ENCODE data around the gene HOGA1.

The HOGA1 gene

DNA sequence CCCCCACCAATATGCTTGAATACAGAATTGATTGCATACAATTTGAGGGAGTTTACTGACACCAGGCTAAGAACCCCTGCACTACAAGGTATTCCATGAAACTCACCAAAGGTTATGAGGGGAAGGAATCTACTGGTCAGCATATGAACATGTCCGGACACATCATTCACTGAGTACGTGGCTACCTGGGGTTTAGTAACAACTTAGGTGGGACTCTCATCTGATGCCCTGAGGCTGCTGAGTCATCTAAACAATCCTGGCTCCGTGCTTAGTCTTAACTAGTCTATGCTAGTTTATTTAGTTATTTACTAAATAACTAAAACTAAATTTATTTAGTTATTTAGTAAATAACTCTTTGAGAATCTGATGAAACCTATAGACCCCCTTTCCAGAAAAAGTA is 67.6 kb downstream of the HOGA1 start:
- peaks cover 53% of the 10 kb centered on the region for H3K36me3 Mint-ChIP-seq (ENCODE audit: low read depth)
- H3K27ac Mint-ChIP-seq, result no peak overlapping the region
- H3K27me3 Mint-ChIP-seq (ENCODE audit: low read depth), result no peaks in the 10 kb centered on the region
- peaks cover 10% of the 10 kb centered on the region for H3K4me1 Mint-ChIP-seq
- TF ChIP-seq, protein P1, sequence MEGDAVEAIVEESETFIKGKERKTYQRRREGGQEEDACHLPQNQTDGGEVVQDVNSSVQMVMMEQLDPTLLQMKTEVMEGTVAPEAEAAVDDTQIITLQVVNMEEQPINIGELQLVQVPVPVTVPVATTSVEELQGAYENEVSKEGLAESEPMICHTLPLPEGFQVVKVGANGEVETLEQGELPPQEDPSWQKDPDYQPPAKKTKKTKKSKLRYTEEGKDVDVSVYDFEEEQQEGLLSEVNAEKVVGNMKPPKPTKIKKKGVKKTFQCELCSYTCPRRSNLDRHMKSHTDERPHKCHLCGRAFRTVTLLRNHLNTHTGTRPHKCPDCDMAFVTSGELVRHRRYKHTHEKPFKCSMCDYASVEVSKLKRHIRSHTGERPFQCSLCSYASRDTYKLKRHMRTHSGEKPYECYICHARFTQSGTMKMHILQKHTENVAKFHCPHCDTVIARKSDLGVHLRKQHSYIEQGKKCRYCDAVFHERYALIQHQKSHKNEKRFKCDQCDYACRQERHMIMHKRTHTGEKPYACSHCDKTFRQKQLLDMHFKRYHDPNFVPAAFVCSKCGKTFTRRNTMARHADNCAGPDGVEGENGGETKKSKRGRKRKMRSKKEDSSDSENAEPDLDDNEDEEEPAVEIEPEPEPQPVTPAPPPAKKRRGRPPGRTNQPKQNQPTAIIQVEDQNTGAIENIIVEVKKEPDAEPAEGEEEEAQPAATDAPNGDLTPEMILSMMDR (IDR thresholded peaks at IDR 0.05; ENCODE audit: unreplicated experiment in 3 of 3), result no peak
- H3K4me3 Mint-ChIP-seq, result no peak overlapping the region
- H3K9me3 Mint-ChIP-seq, result no peaks in the 10 kb centered on the region

DNA sequence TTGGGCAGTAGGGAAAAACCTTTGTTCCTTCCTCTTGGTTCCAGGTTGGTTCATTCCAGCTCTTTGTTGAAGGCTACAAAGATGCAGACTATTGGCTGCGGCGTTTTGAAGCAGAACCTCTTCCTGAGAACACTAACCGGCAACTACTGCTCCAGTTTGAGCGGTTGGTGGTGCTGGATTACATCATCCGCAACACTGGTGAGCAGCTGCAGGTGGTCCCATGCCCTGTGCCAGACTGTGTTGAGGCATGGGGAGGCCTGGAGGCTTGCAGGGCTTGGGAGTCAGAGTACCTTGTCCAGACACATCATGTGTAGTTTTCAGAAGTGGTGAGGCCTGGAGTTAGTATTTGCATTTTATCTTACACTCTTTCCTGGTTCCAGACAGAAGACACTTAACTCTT is 72.6 kb downstream of the HOGA1 start:
- Mint-ChIP-seq H3K27me3 (ENCODE audit: low read depth) (no peaks in the 10 kb centered on the region), H3K27ac (no peak overlapping the region), H3K4me1 (no peaks in the 10 kb centered on the region), H3K4me3 (no peak overlapping the region), H3K9me3 (no peaks in the 10 kb centered on the region), H3K36me3 (ENCODE audit: low read depth) (peaks cover 66% of the 10 kb centered on the region)
- TF ChIP-seq, protein P1 (IDR thresholded peaks at IDR 0.05; ENCODE audit: unreplicated experiment in 3 of 3), result no peak

DNA sequence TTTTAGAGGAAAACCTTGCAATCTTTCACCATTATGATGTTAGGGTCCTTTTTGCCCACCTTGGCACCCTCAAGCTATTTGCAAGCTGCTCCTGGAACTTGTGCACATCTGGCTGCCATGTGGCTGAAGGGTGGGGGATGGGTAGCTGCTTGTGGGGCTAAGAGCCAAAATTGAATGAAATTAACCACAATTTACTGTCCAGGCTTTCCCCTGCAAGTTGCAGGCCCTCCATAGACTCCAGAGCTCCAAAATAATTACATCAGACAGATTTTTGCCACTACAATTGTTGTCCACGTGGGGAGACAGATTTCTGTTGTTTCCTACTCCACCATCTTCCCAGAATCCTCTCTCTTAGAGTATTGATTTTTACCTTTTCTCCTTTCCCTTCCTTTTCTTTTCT is 75.4 kb downstream of the HOGA1 start:
- no peaks in the 10 kb centered on the region for H3K4me1 Mint-ChIP-seq
- peaks cover 70% of the 10 kb centered on the region for H3K36me3 Mint-ChIP-seq (ENCODE audit: low read depth)

More for the DNA sequence above, 75.4 kb downstream of the HOGA1 start:
- no peak overlapping the region for H3K4me3 Mint-ChIP-seq
- no peaks in the 10 kb centered on the region for H3K27me3 Mint-ChIP-seq (ENCODE audit: low read depth)
- TF ChIP-seq, protein P1 (IDR thresholded peaks at IDR 0.05; ENCODE audit: unreplicated experiment in 3 of 3), result no peak
- H3K27ac Mint-ChIP-seq, result peak overlapping the region; percentile 41 to 88 (median 69)
- H3K9me3 Mint-ChIP-seq, result no peaks in the 10 kb centered on the region
